ENCODE results near the gene AGO3. TPM values are rescaled to one million over a fixed set of nuclear protein-coding genes. Genes with fewer than 3 reads are reported as not detected.

Gene AGO3
- polyA plus RNA-seq, 3 donors = 10.8 to 12.6 (median 11.8) TPM

DNA sequence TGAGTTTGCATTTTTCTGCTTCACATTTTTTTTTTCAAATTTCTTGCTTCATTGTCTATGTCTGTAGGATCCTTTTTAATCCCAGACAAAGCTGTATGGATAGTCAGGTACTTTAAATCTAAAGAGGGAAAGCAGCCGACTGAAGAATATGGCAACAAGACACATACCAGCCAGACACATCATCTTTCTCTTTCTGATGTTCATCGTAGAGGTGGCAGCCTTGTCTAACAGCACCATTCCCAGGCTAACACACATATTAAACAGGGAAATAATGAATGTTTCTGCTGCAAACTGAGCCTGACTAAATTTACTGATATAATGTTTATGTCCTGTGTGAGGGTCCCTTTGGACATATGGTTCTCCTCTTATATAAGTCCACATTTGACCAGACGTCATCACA is 149.3 kb downstream of the AGO3 start:
- no peak for DNase-seq (ENCODE audit: low read depth in 3 of 3, low spot score in 2 of 3)

DNA sequence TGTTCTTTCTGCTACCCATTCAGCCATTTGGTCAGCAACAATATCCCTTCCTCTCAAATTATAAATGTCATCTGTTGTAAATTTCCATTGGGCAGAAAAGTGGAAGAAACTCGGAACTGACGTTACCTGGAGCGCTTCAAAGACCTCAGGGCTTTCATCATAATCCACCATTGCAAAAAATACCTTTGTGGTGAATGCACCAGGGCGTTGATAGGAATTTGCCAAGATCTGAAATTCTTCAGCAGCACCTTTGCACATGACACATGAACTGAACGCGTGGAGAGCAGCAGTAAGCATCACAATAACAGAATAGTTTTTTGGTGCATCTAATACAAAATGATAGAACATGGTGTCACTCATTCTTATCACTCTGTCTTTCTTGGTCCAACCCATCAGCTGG is 149.9 kb downstream of the AGO3 start:
- DNase-seq (ENCODE audit: low read depth in 3 of 3, low spot score in 2 of 3) = no peak

DNA sequence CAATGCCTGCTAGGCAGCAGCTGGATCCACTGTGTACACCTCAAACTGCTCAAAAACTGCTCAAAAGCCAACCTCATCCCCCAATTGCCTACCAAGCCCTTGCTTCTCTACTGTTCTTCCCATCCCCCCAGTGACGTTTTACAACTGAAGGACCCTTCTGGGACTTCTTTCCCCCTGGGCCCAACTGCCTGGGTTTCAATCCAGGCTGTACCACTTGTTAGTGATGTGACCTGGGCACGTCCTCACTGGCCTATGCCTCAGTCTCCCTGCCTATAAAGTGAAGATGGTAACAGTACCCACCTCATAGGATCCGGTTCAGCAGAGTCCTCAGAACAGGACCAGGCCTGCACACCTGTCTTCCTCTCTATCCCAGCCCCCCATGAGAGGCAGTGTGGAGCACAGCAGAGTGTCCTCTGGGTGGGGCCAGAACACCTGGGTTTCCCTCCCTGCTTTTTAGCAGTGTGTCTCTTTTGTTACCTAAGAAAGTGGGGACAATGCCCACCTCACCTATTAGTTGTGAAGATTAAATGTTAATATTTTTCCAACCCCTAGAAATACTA is 151.1 kb downstream of the AGO3 start:
- no peak for DNase-seq (ENCODE audit: low read depth in 3 of 3, low spot score in 2 of 3)

DNA sequence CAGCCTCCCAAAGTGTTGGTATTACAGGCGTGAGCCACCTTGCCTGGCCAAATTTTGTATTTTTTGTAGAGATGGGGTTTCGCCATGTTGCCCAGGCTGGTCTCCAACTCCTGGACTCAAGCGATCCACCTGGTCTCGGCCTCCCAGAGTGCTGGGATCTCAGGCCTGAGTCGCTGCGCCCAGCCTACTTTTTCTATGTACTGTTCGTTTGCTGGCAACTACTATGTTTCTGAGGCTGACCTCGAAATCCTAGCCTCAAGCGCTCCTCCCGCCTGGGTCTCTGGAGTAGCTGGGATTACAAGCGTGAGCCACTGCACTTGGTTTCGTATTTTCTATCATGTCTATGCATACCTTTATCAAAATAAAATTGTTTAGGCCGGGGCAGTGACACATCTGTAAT is 152.3 kb downstream of the AGO3 start:
- DNase-seq (ENCODE audit: low read depth in 3 of 3, low spot score in 2 of 3) = no peak

DNA sequence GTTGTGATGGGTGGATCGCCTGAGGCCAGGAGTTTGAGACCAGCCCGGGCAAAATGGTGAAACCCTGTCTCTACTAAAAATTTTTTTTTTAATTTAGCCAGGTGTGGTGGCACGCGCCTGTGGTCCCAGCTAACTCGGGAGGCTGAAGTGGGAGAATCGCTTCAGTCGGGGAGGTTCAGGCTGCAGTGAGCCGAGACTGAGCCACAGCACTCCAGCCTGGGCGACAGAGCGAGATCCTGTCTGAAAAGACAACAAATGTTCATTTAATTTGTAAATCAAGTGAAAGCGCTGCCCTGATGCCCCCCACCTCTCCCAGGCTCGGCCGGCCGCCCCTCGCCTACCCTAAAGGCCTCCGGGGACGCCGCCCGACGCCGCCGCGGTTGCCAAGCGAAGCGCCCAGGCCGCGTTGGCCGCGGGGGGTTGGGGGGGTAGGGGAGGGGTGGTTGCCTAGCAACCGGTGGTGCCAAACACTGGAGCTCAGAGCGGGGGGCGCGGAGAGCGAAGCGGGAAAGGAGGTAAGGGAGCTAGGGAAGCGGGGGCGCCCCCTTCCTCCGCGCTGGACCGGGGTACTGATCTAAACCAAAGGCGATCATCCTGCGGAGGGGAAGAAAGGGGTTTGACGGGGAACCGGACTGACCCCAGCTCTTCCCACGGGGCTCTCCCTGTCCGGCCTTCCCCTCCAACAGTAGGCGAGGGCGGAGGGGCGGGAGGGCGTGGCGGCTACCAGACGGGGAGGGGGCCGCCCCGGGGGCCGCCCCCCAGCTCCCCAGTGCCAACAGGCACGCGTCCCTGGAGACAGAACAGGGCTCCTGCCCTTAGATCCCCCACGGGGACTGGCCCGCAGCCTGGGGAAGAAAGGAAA is 153.0 kb downstream of the AGO3 start, which contains the start of gene TEKT2:
Gene TEKT2, plus strand, starts transcription at position 460 of the 862 bp plus-strand sequence. CDS start 828 bp downstream, outside the sequence.
- peak in 2 of 3 donors; percentile 68 to 73 for DNase-seq (ENCODE audit: low read depth in 3 of 3, low spot score in 2 of 3)

DNA sequence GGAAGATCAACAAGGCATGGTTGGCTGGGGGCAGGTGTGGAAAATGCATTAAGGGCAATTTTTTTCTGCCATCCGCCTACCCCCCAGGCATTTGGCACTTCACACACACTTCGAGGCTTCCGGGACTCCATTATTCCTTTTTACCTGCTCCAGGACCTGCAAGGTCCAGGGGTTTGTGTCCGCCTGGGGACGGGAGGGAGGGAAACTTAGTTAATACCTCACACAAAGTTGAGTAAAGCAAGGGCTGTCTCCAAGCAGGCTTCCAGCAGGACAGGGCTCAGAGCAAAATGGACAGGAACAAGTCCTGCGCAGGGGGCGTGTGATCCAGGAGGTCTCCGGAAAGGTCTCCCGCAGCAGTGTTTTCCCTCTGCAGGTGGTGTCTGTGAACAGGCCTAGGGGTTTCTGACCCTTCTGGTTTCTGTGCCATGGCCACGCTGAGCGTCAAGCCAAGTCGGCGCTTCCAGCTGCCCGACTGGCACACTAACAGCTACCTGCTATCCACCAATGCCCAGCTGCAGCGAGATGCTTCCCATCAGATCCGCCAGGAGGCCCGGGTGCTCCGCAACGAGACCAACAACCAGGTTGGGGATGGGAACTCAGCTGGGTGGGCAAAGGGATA is 153.7 kb downstream of the AGO3 start:
- peak in 1 of 3 donors; percentile 24 for DNase-seq (ENCODE audit: low read depth in 3 of 3, low spot score in 2 of 3)

DNA sequence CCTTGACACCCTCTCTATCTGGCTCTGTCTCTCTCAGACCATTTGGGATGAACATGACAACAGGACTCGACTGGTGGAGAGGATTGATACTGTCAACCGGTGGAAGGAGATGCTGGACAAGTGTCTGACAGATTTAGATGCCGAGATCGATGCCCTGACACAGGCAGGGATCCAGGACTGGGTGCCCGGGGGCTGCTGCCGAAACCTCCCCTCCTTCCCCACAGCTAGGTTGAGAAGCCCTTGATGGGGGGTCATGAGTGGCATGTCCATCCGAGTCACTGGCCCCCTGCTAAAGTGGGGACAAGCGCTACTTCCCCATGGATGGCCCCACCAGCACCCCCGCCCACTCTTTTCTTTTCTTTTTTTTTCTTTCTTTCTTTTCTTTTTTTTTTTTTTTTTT is 154.2 kb downstream of the AGO3 start:
- no peak for DNase-seq (ENCODE audit: low read depth in 3 of 3, low spot score in 2 of 3)

DNA sequence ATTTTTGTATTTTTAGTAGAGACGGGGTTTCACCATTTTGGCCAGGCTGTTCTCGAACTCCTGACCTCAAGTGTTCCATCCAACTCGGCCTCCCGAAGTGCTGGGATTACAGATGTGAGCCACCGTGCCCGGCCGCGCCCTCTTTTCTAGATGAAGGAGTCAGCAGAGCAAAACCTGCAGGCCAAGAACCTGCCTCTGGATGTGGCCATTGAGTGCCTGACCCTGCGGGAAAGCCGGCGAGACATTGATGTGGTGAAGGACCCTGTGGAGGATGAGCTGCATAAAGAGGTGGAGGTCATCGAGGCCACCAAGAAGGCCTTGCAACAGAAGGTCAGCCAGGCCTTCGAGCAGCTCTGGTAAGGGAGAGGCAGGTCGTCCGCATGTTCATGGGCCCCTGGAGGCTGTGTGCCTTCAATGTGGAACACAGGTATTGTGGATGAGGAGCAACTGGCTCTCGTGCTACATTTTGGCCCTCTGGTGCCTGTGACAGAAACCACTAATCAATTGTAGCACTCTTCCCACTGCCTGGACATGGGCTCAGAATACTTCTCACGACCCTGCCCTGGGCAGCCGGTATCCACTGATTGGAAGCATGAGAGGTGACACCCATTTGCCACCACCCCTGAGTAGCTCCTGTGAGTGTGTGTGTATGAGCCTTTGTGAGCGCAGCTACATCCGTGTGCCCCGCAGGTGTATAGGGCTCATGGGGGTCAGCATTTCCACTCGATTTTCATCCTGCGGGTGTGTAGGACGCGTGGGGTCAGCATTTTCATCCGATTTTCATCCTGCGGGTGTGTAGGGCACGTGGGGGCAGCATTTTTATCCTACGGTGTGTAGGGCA is 155.0 kb downstream of the AGO3 start:
- no peak for DNase-seq (ENCODE audit: low read depth in 3 of 3, low spot score in 2 of 3)

DNA sequence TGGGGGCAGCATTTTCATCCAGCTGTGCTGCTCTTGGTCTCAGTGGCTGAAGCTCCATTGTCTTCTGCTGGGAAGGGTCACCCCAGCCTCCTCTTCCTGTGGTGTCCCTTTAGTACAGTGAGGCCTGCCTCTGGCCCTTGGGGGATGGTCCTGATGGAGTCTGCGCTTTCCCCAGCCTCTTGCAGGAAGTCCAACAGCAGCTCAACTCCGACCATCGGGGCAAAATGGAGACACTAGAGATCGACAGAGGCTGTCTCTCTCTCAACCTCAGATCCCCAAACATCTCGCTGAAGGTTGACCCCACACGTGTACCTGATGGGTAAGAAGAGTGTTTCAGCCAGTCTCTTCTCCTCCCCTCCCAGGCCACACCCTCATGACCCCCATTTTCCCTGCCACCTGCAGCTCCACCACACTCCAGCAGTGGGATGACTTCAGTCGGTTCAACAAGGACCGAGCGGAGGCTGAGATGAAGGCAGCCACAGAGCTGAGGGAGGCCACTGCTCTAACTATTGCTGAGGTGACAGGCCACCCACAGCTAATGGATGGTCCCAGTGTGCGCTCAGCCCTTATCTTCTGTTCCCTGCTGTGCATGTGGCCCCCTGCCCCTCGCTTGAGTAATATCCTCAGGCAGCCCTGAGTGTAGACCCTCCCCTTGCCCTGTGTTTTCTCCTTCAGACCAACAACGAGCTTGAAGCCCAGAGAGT is 155.8 kb downstream of the AGO3 start:
- DNase-seq (ENCODE audit: low read depth in 3 of 3, low spot score in 2 of 3) = no peak

DNA sequence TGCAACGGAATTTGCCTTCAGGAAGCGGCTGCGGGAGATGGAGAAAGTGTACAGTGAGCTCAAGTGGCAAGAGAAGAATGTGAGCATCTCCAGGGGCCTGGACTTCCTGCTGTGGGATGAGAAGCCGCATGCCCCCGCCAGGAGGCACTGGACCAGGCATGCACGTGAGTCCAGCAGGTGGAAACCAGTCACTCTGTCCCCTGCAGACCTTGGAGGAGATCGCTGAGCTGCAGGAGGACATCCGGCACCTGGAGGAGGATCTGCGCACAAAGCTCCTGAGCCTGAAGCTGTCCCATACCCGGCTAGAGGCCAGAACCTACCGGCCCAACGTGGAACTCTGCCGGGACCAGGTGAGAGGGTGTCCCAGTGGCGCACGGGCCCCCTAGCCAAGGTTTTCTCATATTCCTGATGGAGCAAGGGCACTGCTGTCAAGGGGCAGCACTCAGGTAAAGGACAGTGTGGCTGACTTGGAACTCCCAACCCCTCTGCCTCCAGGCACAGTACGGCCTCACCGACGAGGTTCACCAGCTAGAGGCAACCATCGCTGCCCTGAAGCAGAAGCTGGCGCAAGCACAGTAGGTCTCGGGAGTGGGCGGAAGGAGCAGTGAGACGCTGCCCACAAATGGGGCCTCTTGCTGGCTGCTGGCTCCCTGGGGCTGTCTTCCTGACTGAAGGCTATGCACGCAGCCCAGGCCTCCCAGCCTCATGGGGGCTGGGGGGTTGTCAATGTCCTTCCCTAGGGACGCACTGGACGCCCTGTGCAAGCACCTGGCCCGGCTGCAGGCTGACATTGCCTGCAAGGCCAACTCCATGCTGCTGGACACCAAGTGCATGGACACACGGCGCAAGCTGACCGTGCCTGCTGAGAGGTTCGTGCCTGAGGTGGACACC is 156.6 kb downstream of the AGO3 start:
- DNase-seq (ENCODE audit: low read depth in 3 of 3, low spot score in 2 of 3) = no peak

DNA sequence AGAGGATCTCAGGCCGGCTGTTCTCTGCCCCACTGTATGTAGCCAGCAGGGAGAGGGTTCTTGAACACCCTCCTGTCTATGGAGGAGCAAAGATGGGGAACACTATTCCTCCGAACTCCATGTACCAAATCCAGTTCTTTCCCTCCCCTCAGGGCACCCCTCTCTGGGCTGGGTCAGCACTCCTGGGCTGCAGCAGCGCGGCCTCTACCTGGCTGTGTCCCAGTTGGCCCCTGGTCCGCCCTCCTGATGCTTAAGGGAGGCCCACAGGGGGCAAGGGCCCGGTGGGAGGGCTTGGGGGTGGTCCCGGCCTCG is 157.3 kb downstream of the AGO3 start:
- no peak for DNase-seq (ENCODE audit: low read depth in 3 of 3, low spot score in 2 of 3)

DNA sequence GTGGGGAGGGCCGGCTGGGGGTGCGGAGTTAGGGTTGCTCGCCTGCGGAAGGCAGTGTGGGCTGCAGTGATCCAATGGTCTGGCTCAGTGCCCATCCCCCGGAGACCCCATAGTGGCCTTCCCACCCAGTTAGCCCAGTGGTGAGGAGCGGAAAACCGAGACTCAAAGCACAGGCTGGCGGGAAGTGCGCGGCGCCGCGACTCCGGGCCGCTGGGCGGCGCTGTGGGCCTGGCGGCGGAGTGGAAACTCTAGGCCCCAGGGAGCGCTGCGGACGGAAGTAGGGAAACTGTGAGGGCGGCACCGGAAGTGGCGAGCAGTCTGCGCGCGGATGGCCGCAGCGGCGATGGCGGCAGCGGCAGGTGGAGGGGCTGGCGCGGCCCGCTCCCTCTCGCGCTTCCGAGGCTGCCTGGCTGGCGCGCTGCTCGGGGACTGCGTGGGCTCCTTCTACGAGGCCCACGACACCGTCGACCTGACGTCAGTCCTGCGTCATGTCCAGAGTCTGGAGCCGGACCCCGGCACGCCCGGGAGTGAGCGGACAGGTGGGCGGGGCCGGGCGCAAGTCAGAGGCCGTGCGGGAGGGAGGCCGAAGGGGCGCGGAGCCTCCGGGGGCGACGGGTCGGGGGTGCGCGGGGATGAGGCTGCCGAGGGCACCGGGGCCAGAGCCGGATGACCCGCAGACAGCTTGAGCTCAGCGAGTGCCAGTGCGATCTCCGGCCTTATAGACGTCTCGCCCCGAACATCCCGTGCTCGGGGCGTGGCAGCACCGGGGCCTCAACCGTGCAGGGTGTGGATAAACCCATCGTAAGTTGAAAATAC is 157.9 kb downstream of the AGO3 start, which contains the start of gene ADPRS:
Gene ADPRS, plus strand, starts transcription at position 316 of the 816 bp plus-strand sequence. Its CDS starts 13 bp downstream, at position 329.
- peak in 2 of 3 donors; percentile 67 to 80 for DNase-seq (ENCODE audit: low read depth in 3 of 3, low spot score in 2 of 3)

DNA sequence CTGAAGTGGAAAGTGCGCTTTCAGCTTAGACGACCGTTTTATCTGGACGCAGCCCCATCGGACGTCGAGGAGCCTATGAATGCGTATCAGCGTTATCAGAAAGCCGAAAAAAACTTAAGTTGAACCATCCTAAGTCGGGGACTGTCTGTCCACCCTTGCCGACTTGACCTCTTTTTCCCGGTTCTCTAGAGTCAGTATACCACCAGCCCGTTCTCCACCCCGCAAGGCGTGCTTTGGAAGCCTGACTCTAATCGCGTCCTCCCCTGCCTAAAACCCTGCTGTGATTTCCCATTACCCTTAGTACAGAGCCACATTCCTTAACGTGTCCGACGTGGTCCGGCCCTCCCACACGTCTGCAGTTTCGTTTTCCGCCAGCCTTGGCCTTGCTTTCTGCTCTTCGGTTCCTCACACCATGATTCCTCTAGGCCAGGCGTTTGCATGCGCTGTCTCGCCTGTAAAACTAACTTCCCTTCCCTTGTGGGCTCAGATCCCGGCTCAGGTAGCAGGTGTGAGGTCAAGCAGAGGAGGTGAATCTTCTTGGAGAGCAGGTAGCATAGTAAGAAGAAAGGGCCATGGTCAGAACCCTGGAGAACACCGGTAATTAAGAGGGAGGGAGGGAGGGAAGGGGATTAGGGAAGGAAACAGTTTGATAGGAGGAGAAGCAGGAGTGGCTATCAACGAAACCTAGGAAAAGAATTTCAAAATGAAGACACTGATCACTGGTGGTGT is 158.7 kb downstream of the AGO3 start:
- no peak for DNase-seq (ENCODE audit: low read depth in 3 of 3, low spot score in 2 of 3)

DNA sequence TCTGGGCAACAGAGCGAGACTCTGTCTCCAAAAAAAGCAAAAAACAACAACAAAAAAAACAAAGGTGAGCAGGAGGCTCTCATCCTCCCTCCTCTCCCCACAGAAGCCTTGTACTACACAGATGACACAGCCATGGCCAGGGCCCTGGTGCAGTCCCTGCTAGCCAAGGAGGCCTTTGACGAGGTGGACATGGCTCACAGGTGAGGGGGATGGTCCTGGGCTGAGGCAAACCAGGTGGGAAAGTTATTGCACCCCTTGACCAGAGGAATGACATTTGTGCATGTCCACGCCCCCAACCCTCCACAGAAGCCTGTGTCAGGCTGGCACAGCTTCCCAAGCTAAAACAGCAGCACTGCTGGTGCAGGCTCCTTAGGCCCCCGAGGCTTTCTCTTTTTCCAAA is 160.2 kb downstream of the AGO3 start:
- DNase-seq (ENCODE audit: low read depth in 3 of 3, low spot score in 2 of 3) = no peak

DNA sequence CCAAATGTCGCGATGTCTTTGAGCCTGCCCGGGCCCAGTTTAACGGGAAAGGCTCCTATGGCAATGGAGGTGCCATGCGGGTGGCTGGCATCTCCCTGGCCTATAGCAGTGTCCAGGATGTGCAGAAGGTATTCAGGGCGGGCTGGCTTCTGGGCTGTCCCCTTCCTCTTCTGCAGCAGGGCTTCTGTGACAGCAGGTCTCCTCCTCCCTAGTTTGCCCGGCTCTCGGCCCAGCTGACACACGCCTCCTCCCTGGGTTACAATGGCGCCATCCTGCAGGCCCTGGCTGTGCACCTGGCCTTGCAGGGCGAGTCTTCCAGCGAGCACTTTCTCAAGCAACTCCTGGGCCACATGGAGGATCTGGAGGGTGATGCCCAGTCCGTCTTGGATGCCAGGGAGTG is 160.8 kb downstream of the AGO3 start:
- no peak for DNase-seq (ENCODE audit: low read depth in 3 of 3, low spot score in 2 of 3)

DNA sequence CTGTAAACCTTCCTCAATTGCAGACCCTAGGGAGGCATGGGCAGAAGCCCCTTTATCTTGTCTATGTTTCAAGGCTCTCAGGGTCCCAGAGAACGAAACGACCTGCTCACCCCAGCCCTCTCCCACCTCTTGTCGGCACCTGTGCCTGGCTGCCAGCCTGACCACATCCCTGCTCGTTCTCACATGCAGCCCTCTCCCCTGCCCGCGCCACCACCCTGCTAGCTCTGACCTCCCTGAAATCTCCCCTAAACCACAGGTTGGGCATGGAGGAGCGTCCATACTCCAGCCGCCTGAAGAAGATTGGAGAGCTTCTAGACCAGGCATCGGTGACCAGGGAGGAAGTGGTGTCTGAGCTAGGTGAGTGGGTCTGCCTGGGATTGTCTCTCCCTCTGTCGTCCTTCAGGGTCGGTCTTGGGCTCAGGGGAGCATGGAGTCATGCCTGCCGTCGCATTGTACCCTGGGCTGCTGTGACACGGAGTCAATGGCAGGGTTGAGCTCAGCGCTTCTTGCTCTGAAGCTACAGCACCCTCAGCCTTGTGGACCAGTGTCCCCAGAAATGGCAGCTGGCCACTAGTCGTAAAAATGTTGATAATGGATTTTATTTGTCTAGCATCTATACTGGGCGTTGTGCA is 161.4 kb downstream of the AGO3 start:
- no peak for DNase-seq (ENCODE audit: low read depth in 3 of 3, low spot score in 2 of 3)

DNA sequence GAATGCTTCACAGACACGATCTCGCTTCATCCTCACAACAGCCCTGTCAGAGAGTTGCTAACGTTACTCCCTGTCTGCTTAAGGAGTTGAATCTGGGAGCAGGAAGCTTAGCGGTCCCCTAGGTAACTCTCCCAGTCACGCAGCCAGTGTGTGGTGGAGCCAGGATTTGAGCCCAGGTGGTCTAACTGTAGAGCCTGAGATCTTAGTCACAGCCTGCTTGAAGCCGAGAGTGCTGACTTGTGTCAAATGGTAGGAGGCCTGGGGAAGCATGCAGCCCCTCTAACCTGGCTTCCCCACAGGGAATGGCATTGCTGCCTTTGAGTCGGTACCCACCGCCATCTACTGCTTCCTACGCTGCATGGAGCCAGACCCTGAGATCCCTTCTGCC is 161.9 kb downstream of the AGO3 start:
- no peak for DNase-seq (ENCODE audit: low read depth in 3 of 3, low spot score in 2 of 3)
